ENCODE results near the gene MRPS18A.
"Not testable (repeated sequence)": the region's sequence is repeated elsewhere in the genome, so short reads cannot be mapped to it uniquely, and the experiment has no call there.

MRPS18A gene

GRCh38 chr6:43717822-43718221 is 30.2 kb upstream of the MRPS18A start:
- FAIRE-seq: no peak
- no peak for DNase-seq (ENCODE audit: insufficient read length, low spot score)

- DNase-seq (ENCODE audit: insufficient read length, low spot score) (no peak), FAIRE-seq (no peak)
These were observed 29.8 kb upstream of the MRPS18A start for GRCh38 chr6:43717389-43717788.

- FAIRE-seq: no peak
- no peak for DNase-seq (ENCODE audit: insufficient read length, low spot score)
These were observed 28.5 kb upstream of the MRPS18A start for GRCh38 chr6:43716099-43716498.

GRCh38 chr6:43715056-43715788 is 27.6 kb upstream of the MRPS18A start:
- DNase-seq (ENCODE audit: insufficient read length, low spot score) (peak; percentile 56), FAIRE-seq (peak; percentile 97)

- DNase-seq (ENCODE audit: insufficient read length, low spot score) (no peak), FAIRE-seq (no peak)
These were observed 26.9 kb upstream of the MRPS18A start for GRCh38 chr6:43714311-43715055.

- no peak for FAIRE-seq
- DNase-seq (ENCODE audit: insufficient read length, low spot score): no peak
These were observed 26.2 kb upstream of the MRPS18A start for GRCh38 chr6:43713643-43714310.

- DNase-seq (ENCODE audit: insufficient read length, low spot score) (no peak), FAIRE-seq (no peak)
These were observed 25.0 kb upstream of the MRPS18A start for GRCh38 chr6:43712579-43712978.

GRCh38 chr6:43710576-43710975 is 23.0 kb upstream of the MRPS18A start:
- FAIRE-seq: no peak
- DNase-seq (ENCODE audit: insufficient read length, low spot score): no peak

- DNase-seq (ENCODE audit: insufficient read length, low spot score) (no peak), FAIRE-seq (no peak)
These were observed 22.2 kb upstream of the MRPS18A start for GRCh38 chr6:43709654-43710303.

- no peak for FAIRE-seq
- no peak for DNase-seq (ENCODE audit: insufficient read length, low spot score)
These were observed 21.5 kb upstream of the MRPS18A start for GRCh38 chr6:43708860-43709653.

GRCh38 chr6:43707767-43708166 is 20.2 kb upstream of the MRPS18A start:
- FAIRE-seq: no peak
- DNase-seq (ENCODE audit: insufficient read length, low spot score): no peak

- no peak for DNase-seq (ENCODE audit: insufficient read length, low spot score)
These were observed 19.7 kb upstream of the MRPS18A start for GRCh38 chr6:43707269-43707668.

GRCh38 chr6:43706788-43707187 is 19.2 kb upstream of the MRPS18A start:
- no peak for DNase-seq (ENCODE audit: insufficient read length, low spot score)
- FAIRE-seq: no peak

More at GRCh38 chr6:43707269-43707668, 19.7 kb upstream of the MRPS18A start:
- no peak for FAIRE-seq

GRCh38 chr6:43705996-43706395 is 18.4 kb upstream of the MRPS18A start:
- DNase-seq (ENCODE audit: insufficient read length, low spot score) (no peak), FAIRE-seq (peak; percentile 66)

GRCh38 chr6:43703512-43704429 is 16.2 kb upstream of the MRPS18A start:
- DNase-seq (ENCODE audit: insufficient read length, low spot score): no peak
- no peak for FAIRE-seq

GRCh38 chr6:43702534-43703440 is 15.2 kb upstream of the MRPS18A start:
- DNase-seq (ENCODE audit: insufficient read length, low spot score) (no peak), FAIRE-seq (no peak)

- FAIRE-seq (no peak), DNase-seq (ENCODE audit: insufficient read length, low spot score) (no peak)
These were observed 14.6 kb upstream of the MRPS18A start for GRCh38 chr6:43702171-43702533.

GRCh38 chr6:43700939-43701560 is 13.5 kb upstream of the MRPS18A start:
- FAIRE-seq: not testable (repeated sequence)

More at GRCh38 chr6:43700939-43701560, 13.5 kb upstream of the MRPS18A start:
- DNase-seq (ENCODE audit: insufficient read length, low spot score): not testable (repeated sequence)
